Activated CD8-positive, alpha-beta memory T cell treated with anti-CD3 and anti-CD28 coated beads for 36 hours (primary cell): ENCODE results near the gene ZNF44. TPM values are rescaled to one million over a fixed set of nuclear protein-coding genes. Genes with fewer than 3 reads are reported as not detected.
"Not testable (repeated sequence)": the region's sequence is repeated elsewhere in the genome, so short reads cannot be mapped to it uniquely, and the experiment has no call there.

Experiments
- CTCF ChIA-PET: fragments of 350-600 bp; sonication (Branson Sonifier 250); formaldehyde crosslinking; loops from one replicate; lab custom pipeline; 2021; ENCODE audit warnings: antibody characterized with exemption; lab: Charles Lee
- POLR2A ChIA-PET: fragments of 350-600 bp; sonication (Branson Sonifier 250); formaldehyde crosslinking; loops from one replicate; lab custom pipeline; 2021; ENCODE audit warnings: antibody characterized with exemption; lab: Charles Lee
- total RNA-seq, 2 experiments: library from RNA; stranded (reverse); gene quantifications; one replicate each; pipeline ENCODE4 v1.2.3, GENCODE V29; 2021

Gene ZNF44
- total RNA-seq = 1 to 10 TPM; 6.4 to 6.9 TPM

DNA sequence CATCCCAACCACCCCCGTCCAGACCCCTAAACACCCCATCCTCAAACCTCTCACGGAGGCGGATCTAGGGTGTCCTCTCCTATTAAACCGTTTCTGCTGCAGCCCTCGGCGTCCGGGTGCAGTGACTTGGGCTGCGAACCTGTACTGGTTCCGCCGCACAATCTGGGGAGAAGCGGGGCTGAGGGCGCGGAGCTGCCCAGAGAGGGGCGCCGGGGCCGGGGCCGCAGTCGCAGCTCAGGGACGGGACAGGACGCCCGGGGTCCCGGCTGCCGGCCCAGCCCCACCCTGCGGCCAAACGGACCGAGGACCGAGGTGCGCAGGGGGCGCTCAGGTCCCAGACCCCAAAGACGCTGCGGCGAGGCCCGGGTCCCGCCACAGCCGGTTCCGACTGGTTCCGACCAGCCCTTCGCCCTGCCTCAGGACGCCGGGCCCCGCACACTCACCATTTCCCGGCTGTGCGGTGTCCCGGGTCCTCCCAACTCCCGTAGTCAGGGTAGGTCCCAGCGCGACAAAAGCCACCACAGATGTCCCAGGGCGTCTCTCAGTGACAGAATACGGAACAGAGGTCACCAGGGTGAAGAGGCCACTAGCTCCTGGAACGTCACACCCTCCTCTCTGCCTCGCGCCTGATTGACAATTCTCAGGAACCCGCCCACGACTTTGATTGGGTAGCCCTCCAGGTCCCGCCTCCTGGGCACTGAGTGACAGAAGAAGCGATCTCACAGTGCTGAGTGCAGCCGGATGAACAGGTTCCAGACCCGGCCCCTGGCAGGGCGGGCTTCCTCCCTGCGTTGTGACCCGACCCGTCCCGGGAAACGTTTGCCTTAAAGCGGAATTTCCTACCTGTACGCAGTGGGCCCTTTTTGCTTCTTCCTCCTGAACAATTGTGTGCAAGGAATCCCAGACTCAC is at the start of gene ZNF44:
Gene ZNF44, minus strand, starts transcription at position 635 of the 910 bp plus-strand sequence. Its CDS starts 189 bp downstream, at position 446.
- ChIA-PET POLR2A (interaction anchor here (0.6 to 2.1 kb wide), 4 partner anchors 22 to 919 kb away, joined by 3 to 10 read pairs (median 3); partner anchors contain the start of gene ZNF563), CTCF (no interaction called here)

DNA sequence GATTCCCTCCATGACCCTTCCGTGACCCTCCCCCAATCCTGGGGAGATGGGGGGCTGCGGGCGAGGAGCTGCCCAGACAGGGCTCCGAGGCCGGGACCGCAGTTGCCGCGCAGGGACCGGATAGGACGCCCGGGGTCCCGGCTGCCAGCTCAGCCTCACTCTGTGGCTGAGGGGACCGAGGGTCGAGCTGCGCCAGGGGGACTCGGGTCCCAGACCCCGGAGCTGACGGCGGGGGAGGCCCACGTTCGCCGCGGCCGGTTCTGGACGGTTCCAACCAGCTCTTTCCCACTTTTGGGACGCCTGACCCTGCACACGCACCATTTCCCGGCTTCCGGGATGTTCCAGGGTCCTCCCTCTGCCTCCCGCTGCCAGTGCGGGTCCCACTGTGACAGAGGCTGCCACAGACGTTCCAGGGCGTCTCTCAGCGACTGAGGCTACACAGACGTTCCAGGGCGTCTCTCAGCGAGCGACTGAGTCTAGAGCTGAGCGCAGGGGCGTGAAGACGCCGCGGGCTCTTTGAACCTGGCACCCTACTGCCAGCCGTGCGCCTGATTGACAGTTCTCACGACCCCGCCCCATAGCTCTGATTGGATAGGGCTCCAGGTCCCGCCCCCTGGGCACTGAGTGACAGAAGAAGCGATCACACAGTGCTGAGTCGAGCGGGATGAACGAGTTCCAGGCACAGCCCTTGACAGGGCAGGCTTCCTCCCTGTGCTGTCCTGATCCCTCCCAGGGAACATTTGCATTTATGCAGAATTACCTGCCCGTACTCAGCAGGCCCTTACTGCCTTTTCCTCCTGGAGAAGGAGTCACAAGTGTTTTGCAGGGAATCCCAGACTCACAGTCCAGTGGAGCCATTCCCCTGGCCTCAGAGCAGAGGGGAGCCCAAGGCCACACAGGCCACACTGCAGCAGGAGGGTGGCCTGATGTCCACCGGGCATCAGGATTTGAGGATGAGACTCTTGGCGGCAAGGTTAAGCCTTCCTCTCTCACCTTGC is 38.8 kb upstream of the ZNF44 start, which contains the start of gene ZNF563:
Gene ZNF563, minus strand, starts transcription at position 472 of the 998 bp plus-strand sequence. Its CDS starts 151 bp downstream, at position 321.
- ChIA-PET CTCF (interaction anchor here (0.6 to 2.1 kb wide), 6 partner anchors 32 to 242 kb away, joined by 3 to 6 read pairs (median 3); partner anchors contain the start of genes ZNF442 and ZNF799), POLR2A (interaction anchor here (0.5 to 2.9 kb wide), 12 partner anchors 9 to 274 kb away, joined by 3 to 18 read pairs (median 4); partner anchors contain the start of genes ZNF20, ZNF44, ZNF442 and ZNF443)

DNA sequence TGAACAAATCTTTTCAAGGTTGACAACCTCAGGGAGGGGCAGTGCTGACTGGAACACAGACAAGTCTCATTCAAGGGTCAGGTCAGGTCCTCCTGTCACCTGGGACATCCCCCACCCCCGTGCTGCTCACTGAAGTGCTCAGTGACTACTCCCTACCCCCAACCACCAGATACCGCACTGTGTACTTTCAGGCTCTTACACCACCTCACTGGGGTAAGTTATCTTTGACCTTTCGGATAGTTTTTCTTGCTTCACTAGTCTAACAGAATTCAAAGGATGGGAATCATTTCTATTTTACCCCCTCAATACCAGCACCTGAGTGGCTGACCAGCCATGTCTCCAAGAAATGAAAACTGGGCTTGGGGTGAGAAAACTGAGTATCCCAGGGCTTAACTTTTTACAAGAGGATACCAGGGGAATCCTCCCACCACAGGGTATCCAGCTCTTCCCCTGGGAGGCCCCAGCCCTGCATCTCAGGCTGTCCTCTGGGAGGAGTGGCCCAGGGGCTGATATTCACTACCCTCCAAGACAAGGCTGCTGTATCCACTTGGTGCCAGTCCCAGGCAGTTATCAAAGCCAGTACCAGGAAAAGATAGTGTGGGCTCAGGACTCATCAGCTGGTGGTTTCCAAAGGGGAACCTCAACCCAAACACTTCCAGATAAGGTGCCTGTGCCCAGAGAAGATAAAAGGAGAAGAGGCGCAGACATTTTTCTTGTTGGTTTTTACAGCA is 36.7 kb upstream of the ZNF44 start:
- ChIA-PET POLR2A (interaction anchor here (0.6 to 2.9 kb wide), 4 partner anchors 34 to 365 kb away, joined by 3 to 18 read pairs (median 4); partner anchors contain the start of genes FBXW9, ZNF136 and ZNF442), CTCF (interaction anchor here (0.6 to 1.3 kb wide), 2 partner anchors 109 to 240 kb away, joined by 3 to 4 read pairs; partner anchors contain the start of gene ZNF443)

GRCh38 chr19:12330340-12330739 is 35.7 kb upstream of the ZNF44 start:
- CTCF ChIA-PET = no interaction called here
- POLR2A ChIA-PET = no interaction called here

GRCh38 chr19:12325690-12326089 is 31.0 kb upstream of the ZNF44 start:
- ChIA-PET CTCF (interaction anchor here (0.7 kb wide), 1 partner anchor 336 kb away, joined by 3 read pairs; no protein-coding TSS in a partner anchor), POLR2A (no interaction called here)

GRCh38 chr19:12318782-12319413 is 24.2 kb upstream of the ZNF44 start:
- CTCF ChIA-PET = no interaction called here
- POLR2A ChIA-PET = no interaction called here

GRCh38 chr19:12314553-12314952 is 19.9 kb upstream of the ZNF44 start:
- CTCF ChIA-PET = no interaction called here
- POLR2A ChIA-PET = interaction anchor here (0.6 kb wide), 1 partner anchor 169 kb away, joined by 4 read pairs; no protein-coding TSS in a partner anchor

GRCh38 chr19:12308891-12309290 is 14.2 kb upstream of the ZNF44 start:
- CTCF ChIA-PET = interaction anchor here (0.7 kb wide), 1 partner anchor 257 kb away, joined by 3 read pairs; no protein-coding TSS in a partner anchor
- POLR2A ChIA-PET = not testable (repeated sequence)

DNA sequence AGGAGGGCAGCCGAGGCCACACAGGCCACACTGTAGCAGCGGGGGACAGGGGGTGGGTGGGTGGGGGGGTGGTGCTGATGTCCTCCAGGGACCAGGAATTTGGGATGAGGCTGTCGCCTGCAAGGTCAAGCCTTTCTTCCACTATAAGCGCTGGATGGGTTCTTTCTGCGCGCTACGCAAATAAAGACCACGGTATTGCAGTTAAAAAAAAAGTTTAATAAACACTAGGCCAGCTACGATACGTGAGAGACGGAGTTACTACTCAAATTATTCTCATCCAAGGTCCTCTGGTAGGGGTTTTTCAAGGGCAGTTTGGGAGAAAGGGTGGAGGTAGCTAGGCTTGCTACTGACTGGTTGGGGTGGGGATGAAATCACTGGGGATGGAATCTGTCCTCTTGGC is 508 bp upstream of the ZNF44 start:
- ChIA-PET POLR2A (interaction anchor here (0.6 to 2.1 kb wide), 4 partner anchors 21 to 200 kb away, joined by 3 to 10 read pairs (median 4); partner anchors contain the start of gene ZNF563), CTCF (no interaction called here)

- ChIA-PET POLR2A (interaction anchor here (0.9 to 2.1 kb wide), 3 partner anchors 39 to 919 kb away, joined by 3 to 10 read pairs (median 3); partner anchors contain the start of gene ZNF563), CTCF (interaction anchor here (0.5 kb wide), 1 partner anchor 313 kb away, joined by 3 read pairs; no protein-coding TSS in a partner anchor)
Measured at GRCh38 chr19:12293777-12294248, 870 bp downstream of the ZNF44 start.

DNA sequence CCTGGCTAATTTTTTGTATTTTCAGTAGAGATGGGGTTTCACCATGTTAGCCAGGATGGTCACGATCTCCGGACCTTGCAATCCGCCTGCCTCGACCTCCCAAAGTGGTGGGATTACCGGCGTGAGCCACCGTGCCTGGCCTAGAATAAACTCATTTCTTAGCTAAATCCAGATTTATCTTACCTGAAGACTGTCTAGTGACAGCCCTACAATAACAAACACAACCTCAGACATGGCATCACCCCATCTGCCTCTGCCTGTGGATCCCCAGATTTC is 5.0 kb downstream of the ZNF44 start:
- POLR2A ChIA-PET = interaction anchor here (0.6 to 2.2 kb wide), 3 partner anchors 43 to 367 kb away, joined by 3 to 9 read pairs (median 4); partner anchors contain the start of gene ZNF563
- CTCF ChIA-PET = interaction anchor here (0.6 to 1.0 kb wide), 4 partner anchors 8 to 251 kb away, joined by 3 read pairs; no protein-coding TSS in a partner anchor

DNA sequence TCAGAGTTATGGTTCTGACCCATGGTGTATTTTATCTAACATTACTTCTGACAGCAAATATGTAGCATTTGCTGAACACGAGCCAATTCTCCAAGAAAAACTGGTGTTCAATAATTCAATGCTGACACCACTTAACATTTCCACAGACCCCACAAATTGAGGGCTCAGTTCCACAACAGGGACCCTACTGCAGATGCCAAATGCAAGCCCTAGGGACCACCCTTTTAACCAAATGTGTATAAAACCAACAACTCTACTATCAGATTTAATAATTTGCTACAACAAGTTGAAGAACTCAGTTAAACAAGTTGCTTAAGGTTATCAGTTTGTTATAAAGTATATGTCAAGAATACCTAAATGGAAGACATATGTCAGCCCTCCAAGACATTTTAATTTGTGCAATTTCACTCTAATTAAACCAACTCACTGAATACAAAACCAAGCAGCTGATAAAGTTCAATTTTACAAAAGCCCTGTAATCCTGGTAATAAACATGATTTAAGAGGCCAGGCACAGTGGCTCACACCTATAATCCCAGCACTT is 6.7 kb downstream of the ZNF44 start:
- ChIA-PET CTCF (interaction anchor here (1.1 kb wide), 1 partner anchor 45 kb away, joined by 3 read pairs; no protein-coding TSS in a partner anchor), POLR2A (interaction anchor here (0.6 kb wide), 1 partner anchor 21 kb away, joined by 4 read pairs; no protein-coding TSS in a partner anchor)

GRCh38 chr19:12284631-12285030 is 10.1 kb downstream of the ZNF44 start:
- ChIA-PET CTCF (no interaction called here), POLR2A (no interaction called here)

- POLR2A ChIA-PET = no interaction called here
- CTCF ChIA-PET = no interaction called here
Measured at GRCh38 chr19:12284226-12284625, 10.5 kb downstream of the ZNF44 start.

- ChIA-PET POLR2A (no interaction called here), CTCF (interaction anchor here (0.6 kb wide), 1 partner anchor 76 kb away, joined by 6 read pairs; no protein-coding TSS in a partner anchor)
Measured at GRCh38 chr19:12278713-12279112, 16.0 kb downstream of the ZNF44 start.

DNA sequence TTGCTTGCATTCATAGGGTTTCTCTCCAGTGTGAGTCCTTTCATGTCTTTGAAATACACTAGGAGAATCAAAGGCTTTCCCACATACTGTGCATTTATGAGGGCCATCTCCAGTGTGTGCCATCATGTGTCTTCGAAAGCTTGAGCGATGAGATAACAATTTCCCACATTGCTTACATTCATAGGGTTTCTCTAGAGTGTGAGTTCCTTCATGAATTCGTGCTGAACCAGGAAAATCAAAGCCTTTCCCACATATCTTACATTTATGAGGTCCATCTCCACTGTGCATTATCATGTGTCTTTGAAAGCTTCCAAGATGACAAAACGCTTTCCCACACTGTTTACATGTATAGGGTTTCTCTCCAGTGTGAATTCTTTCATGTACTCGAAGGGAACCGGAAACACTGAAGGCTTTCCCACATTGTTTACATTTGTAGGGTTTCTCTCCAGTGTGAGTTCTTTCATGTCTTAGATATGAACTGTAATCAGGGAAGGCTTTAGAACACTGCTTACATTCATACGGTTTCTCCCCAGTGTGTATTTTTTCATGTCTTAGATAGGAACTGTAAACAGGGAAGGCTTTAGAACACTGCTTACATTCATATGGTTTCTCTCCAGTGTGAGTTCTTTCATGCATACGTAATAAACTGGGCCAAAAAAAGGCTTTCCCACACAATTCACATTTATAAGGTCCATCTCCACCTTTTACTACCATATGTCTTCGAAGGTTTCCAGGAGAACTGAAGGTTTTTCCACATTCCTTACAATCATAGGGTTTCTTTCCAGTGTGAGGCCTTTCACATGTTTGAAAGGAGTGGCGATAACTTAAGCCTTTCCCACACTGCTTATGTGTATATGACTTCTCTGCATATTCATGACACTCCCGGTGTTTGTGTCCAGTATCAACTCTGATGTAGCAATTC is 21.4 kb downstream of the ZNF44 start:
- CTCF ChIA-PET = no interaction called here
- POLR2A ChIA-PET = no interaction called here
